Fibroblast of skin of back (primary cell): ENCODE data around the gene CCL18.
"Not testable (repeated sequence)": the region's sequence is repeated elsewhere in the genome, so short reads cannot be mapped to it uniquely, and the experiment has no call there.

Experiments
- DNase-seq: peaks from one replicate; pipeline ENCODE4 v3.0.0-alpha.2; 2013

Gene CCL18

GRCh38 chr17:36104701-36105181 lies 40.7 kb downstream of the CCL18 start:
- no peak for DNase-seq

DNA sequence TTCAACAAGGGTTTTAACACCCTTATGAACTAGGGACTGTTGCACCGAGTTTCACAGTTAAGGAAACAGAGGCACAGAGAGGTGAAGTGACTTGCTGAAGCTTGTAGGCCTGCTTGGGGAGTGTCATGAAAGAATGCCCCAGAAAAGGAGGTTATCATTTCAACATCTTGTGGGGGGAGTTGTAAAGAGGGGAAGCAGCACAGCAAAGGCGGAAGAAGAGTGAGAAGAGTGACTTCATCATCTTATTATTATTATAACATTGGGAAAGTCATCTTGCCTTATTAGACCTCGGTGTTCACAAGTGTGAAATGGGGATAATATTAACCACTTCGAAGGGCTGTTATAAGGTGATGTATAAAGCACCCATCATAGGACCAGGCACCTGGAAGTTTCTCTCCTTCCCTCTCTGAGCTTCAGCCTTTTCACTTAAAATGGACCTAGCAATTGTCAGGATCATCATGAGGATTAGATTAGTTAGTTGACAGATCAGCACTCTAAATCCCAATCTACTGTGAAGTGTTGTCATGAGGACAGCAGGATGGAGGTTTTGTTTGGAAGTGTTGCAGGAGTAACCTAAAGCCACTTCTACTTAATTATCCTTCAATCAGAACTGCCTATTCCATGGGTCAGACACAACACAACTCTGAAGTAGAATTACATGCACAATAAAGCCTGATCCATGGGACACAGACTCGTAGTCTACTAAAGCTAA lies 41.9 kb downstream of the CCL18 start:
- no peak for DNase-seq

DNA sequence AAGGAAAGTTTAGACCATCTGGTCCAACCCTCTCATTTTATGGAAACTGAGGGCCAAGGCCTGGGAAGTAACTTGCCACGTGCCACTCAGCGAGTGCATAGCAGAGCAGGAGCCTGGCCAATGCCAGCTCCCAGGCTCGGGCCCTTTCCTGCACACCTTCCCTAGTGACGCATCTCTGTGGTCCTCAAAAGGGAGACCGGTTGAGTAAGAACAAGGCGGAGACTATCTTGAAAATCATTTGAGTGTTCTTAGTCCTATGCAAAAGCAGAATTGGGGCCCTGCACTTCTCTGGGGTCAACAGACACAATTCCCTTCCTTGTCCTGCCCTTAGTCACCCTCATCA lies 42.4 kb downstream of the CCL18 start:
- DNase-seq = no peak

DNA sequence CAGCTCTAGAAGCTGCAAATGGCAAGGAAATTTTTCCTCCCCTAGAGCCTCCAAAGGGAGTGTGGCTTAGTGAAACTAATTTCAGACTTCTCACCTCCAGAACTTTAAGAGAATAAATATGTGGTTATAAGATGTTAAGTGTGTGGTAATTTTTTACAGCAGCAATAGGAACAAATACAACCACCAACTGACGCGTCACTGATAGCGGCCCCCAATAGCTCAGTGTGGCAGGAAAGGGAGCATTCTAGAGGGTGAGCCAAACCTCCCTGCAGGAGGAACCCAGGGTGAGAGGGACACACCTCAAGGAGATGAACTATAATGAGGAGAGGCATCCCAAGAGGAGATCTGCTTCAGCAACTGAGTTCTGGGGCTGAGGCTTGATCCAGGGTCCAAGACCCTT lies 43.6 kb downstream of the CCL18 start:
- no peak for DNase-seq

DNA sequence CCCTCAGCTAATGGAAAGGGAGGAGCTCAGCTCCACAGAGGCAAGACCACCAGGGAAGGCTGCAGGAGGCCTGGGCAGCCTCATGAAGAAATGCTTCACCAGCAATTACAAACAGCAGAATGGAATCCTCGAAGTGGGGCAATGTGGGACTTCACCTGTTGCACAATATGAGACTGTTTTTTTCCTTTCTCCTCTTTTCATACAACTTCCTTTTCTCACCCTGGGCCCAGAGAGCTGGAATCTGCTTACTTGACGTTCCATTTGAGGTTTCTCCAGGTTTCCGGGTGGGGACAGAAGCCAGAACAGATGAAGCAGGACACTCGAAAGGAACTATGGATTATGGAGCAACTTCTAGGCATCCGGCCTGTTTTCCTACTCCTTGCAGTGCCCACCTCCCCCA lies 44.2 kb downstream of the CCL18 start:
- DNase-seq = not testable (repeated sequence)

GRCh38 chr17:36111068-36111490 lies 47.0 kb downstream of the CCL18 start:
- no peak for DNase-seq

GRCh38 chr17:36112572-36112971 lies 48.5 kb downstream of the CCL18 start:
- no peak for DNase-seq

GRCh38 chr17:36113131-36113530 lies 49.1 kb downstream of the CCL18 start:
- not testable (repeated sequence) for DNase-seq

DNA sequence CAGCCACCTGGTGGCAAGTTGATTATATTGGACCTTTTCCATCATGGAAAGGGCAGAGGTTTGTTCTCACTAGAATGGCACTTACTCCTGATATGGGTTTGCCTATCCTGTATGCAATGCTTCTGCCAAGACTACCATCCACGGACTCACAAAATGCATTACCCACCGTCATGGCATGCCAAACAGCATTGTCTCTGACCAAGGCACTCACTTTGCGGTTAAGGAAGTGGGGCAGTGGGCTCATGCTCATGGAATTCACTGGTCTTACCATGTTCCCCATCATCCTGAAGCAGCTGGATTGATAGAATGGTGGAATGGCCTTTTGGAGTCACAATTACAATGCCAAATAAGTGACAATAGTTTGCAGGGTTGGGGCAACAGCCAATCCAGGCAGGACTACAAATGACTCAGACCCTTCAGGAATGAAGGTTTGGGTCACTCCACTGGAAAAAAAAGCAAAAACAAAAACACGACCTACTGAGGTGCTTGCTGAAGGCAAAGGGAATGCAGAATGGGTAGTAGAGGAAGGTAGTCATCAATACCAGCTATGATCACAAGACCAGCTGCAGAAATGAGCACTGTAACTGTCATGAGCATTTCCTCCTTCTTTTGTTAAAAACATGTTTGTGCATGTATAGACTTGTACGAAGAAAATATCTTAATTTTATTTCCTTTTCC lies 51.0 kb downstream of the CCL18 start:
- peak; percentile 21 for DNase-seq

- DNase-seq = not testable (repeated sequence)
Observed at GRCh38 chr17:36115649-36115977, 51.5 kb downstream of the CCL18 start.

GRCh38 chr17:36117505-36118382 lies 53.7 kb downstream of the CCL18 start:
- no peak for DNase-seq

DNA sequence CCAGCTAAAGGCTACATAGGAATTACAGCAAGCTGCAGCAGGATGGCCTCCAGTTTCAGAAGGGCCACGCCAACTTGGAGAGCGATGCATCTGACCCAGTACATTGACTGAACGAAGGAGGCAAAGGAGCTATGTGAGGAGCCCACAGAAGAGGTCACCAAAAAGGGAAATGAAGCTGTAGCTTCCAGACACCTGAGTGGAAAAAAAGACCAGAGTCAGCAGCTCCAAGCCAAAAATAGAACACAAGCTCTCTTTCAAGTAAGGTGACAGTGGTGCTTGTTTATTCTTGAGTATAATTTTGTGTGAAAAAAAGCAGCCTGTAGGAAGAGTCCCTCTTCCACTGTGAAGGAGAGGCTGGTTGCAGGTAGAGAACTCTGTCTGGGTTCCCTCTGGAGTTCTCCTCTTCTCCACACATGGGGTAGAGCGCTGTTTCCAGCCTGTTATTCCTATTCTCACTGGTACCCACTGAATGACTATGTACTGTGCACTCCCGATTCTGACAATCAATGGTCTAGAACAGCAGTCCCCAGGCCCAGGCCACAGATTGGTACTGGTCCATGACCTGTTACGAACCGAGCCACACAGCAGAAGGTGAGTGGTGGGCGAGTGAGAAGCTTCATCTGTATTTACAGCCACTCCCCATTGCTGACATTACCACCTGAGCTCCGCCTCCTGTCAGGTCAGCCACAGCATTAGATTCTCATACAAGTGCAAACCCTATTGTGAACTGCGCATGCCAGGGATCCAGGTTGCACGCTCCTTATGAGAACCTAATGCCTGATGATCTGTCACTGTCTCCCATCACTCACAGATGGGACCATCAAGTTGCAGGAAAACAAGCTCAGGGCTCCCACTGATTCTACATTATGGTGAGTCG lies 54.6 kb downstream of the CCL18 start:
- no peak for DNase-seq

- no peak for DNase-seq
Observed at GRCh38 chr17:36120221-36120620, 56.1 kb downstream of the CCL18 start.

DNA sequence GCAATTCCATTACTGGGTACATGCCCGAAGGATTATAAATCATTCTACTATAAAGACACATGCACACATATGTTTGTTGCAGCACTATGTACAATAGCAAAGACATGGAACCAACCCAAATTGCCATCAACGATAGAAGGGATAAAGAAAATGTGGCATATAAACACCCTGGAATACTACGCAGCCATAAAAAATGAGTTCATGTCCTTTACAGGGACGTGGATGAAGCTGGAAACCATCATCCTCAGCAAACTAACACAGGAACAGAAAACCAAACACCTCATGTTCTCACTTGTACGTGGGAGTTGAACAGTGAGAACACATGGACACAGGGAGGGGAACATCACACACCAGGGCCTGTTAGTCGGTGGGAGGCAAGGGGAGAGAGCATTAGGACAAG lies 57.0 kb downstream of the CCL18 start:
- DNase-seq = not testable (repeated sequence)
